HG03139 (cell line): ENCODE results near the gene DOHH.

Source experiments
- ATAC-seq: cut with Tn5 transposase; IDR thresholded peaks from one replicate; pipeline ENCODE4 v1.9.1; 2021; ENCODE audit not compliant: unreplicated experiment

The DOHH gene

GRCh38 chr19:3504735-3505134, 4.3 kb upstream of the DOHH start:
- ATAC-seq = no peak

DNA sequence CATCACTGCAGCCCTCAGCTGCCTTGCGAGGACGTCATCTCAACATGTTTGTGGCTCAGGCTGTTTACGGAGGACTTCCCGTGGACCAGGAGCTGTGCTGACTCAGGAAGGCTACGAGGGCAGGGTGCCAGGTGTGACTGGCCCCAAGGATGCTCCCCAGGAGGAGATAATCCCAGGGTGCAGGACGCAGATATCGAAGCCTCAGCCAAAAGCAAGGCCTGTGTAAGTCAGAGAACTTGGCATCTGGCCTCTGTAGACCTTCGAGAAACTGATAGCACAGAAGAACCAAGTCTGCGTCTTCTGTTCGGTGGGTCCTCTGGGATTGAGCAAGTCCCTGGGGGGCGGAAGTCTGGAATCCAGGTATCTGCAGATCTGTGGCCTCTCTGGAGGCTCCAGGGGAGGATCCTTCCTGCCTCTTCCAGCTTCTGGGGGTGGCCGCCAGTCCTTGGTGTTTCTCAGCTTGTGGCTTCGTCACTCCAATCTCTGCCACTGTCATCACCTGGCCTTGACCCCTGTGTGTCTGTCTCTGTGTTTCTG, 2.6 kb upstream of the DOHH start:
- ATAC-seq = no peak

GRCh38 chr19:3501780-3502179, 1.3 kb upstream of the DOHH start:
- ATAC-seq = no peak

- ATAC-seq = no peak
These were observed 591 bp downstream of the DOHH start for GRCh38 chr19:3499738-3500428.

- ATAC-seq = no peak
These were observed 2.5 kb downstream of the DOHH start for GRCh38 chr19:3497757-3498520.

DNA sequence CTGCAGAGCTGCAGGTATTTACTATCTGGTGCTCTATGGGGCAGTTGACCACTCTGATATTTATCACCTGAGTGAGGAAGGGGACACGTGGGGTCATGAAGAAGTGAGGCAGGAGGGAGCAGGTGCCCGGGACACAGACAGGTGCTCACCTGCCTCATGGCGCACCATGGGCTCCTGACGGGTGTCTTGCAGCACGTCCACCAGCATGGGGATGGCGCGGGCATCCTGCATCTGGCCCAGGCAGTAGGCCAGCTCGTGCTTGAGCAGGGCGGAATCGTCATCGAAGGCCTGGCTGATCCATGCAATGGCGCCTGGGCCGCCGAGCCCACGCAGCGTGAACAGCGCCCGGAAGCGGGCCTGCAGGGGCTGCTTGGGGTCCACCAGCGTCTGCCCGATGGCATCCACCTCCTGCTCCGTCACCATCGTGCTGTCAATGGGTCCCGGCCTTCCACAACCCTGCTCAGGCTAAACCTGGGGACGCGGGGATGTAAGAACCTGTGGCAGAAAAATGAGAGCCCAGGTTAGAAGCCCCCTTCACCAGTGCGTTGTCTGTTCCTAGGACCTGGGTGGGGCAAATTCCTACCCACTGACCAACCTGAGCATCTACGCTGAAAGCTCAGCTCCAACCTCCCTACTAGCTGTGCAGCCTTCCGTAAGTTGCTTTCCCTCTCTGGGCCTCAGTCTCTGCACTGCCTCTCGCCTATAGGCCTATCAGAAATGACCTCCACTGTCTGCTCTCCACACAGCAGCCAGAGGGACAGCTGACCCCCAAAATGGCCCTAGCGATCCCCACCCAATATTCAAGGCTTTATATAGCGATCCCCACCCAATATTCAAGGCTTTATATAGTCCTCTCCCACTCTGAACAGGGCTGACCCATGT, 3.8 kb downstream of the DOHH start:
- no peak for ATAC-seq

DNA sequence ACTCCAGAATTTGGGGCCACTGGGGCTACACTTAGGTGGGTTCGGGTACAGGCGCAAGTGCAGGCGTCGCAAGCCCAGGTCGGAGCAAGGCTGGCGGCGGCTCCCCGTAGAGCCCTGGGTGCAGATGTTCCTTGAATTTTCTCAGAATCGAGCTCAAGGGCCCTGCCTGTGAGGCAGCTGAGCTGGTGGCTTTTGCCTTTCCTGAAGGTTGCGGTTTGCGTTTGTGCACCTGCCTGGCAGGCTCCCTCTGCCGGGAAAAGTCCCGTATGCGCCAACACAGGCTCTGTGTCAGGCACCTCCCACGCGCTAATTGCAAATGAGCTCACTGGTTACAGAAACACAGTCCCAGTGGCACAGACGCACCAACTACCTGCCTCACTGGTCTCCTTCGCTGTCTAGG, 5.9 kb downstream of the DOHH start:
- ATAC-seq = no peak

GRCh38 chr19:3494051-3494450, 6.4 kb downstream of the DOHH start:
- no peak for ATAC-seq

GRCh38 chr19:3493651-3494050, 6.8 kb downstream of the DOHH start:
- ATAC-seq = no peak

DNA sequence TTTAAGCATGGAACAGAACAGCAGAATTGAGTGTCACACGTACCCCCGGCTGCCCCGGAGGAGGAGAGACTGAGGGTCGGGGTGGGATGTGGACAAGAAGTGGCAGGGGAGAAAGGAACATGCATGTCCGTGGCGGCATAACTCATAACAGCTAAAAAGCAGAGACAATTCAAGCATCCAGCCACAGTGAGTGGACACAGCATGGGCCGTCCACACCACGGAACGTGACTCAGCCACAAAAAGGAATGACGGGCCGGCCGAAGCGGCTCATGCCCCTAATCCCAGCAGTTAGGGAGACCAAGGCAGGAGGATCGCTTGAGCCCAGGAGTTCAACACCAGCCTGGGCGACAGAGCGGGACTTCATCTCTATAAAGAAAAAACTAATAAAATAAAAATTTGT, 7.6 kb downstream of the DOHH start:
- no peak for ATAC-seq

DNA sequence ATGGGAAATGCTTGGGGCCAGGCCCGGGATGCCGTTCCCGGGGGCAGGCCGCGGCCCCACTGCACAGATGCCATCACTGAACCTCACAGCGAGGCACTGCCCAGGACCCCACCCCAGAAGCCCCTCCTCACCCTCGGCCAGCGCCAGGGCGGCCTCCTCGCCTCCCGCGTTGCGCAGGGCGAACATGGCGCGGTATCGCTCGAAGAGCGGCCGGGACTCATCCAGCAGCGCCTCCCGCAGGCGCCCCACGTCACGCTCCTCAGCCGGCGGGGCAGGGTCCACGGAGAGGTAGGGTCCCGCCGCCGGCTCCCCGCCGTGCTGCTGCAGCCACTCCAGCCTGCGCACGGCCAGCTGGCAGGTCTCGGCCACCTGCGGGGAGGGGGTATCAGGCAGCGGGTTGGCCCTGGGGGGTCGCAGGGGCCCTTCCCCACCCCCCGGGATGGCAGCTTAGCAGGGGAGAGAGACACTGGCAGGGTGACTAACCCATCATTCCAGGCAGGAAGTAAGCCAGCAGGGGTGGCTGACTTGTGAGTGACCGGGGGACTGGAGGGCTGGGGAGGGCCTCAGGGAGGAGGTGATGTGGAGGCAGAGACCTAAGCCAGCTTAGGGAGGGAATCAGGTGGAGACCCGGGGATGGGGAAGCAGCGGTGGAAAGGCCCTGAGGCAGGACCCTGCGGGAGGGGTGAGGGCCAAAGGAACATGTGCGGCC, 8.2 kb downstream of the DOHH start:
- ATAC-seq = no peak

DNA sequence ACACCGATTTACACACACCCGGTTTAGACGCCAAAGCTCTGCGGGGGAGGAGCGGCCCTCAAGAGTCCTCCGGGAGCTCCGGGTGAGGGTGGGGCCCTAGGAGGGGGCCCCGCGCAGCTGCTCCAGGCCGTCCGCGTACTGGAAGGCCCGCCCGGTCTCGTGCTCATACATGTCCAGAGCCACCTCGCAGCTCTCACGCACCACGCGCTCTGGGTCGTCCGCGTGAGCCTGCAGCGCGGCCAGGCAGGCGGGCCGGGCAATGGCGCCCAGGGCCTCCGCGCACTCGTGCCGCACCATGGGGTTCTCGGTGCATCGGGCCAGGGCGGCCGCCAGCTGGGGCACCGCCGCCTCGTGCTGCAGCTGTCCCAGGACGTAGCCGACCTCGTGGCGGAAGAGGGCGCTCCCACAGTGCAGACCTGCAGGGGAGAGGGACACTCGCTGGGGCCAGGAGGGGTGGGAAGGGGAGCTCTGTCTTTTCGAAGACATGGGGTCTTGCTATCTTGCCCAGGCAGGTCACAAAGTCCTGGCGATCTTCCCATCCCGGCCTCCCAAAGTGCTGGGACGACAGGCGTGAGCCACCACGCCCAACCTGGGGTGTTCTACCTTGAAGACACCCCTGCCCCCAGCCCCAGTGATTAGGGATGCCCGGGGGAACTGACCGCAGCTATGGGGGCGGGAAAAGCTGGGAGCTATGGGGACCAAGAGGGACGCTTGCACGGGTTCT, 8.9 kb downstream of the DOHH start:
- ATAC-seq = no peak

DNA sequence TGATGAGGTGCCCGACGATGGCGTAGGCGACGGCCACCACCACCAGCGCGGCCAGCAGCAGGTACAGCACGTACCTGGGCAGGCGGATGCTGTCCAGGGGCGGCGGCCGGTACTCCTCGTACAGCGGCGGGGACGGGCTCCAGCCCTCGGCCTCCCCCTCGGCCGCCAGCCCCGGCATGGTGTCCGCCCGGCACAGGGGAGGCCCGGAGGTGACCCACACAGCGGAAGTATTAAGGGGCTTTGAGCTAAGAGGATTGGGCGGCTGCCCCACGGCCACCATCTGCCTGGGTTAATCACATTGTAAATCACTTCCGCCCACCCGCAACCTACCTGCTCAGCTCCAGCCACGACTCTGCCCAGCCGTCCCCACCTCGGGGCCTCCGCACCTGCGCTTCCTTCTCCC, 17.2 kb downstream of the DOHH start, which contains the start of gene SMIM44:
Gene SMIM44, minus strand, starts transcription at position 216 of the 403 bp plus-strand sequence. Its CDS starts 38 bp downstream, at position 178.
- no peak for ATAC-seq

GRCh38 chr19:3482507-3483225, 17.8 kb downstream of the DOHH start:
- ATAC-seq = no peak

DNA sequence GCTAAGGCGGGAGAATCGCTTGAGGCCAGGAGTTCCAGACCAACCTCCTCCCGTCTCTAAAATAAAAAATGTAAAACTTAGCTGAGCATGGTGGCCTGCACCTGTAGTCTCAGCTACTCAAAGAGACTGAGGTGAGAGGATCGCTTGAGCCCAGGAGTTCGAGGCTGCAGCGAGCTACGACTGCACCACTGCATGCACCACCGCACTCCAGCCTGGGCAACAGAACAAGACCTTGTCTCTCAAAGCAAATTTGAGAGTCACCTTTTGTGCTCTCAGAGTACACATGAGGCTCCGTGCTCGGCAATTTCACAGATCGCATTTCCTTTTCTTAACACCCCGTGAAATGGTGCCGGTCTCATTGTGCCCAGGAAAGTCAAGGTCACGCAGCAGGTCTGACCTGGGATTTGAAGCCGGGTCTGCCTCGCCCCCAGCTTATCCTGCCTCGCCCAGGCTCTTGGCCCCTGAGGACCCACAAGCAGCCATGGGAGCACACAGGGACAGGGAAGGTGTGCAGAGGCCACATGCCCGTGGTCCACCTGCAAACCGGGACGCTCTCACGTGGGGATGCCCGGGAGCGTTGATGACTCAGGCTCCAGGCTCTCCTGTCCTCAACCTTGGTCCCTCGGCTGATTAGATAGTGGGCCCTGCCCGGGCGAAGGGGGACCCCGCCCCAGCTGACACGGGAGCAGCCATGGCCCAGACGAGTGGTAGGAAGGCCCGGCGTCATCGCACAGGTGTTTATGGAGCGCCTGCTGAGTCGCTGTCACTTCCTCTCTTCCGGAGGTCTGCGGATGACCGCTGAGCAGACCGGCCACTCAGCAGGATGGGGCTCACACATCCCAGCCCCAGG, 19.0 kb downstream of the DOHH start:
- no peak for ATAC-seq

GRCh38 chr19:3480383-3481091, 19.9 kb downstream of the DOHH start, which contains the start of gene SMIM24:
Gene SMIM24, minus strand, starts transcription at chr19:3480525. Its CDS starts 62 bp downstream, at chr19:3480463.
- ATAC-seq = no peak

DNA sequence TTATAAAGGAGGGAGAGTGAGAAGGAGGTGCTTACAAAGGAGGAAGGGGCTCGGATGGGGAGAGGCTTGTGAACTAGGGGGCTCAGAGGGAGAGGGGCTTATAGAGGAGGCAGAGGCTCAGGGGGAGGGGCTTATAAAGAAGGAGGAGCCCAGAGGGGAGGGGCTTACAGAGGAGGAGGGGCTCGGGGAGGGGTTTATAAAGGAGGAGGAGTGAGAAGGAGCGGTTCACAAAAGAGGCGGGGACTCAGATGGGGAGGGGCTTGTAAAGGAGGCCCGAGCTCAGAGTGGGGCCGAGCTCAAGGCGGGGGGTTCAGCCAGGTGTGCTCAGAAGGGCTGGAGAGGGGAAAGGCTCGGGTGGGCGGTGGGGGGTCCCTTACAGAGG, 20.6 kb downstream of the DOHH start:
- ATAC-seq = no peak
